Measurements from ENCODE around the gene CACNA2D3.

The CACNA2D3 gene

GRCh38 chr3:54845551-54845950, 723.2 kb downstream of the CACNA2D3 start:
- TF ChIP-seq CTCF (IDR thresholded peaks at IDR 0.05; ENCODE audit: extremely low read depth, missing control alignments): no peak
- DNase-seq (ENCODE audit: low spot score): no peak

- DNase-seq (ENCODE audit: low spot score): no peak
- TF ChIP-seq CTCF (IDR thresholded peaks at IDR 0.05; ENCODE audit: extremely low read depth, missing control alignments): no peak
Observed at GRCh38 chr3:54846119-54846518, 723.8 kb downstream of the CACNA2D3 start.

GRCh38 chr3:54847361-54847760, 725.0 kb downstream of the CACNA2D3 start:
- no peak for TF ChIP-seq CTCF (IDR thresholded peaks at IDR 0.05; ENCODE audit: extremely low read depth, missing control alignments)
- no peak for DNase-seq (ENCODE audit: low spot score)

GRCh38 chr3:54849360-54849759, 727.0 kb downstream of the CACNA2D3 start:
- no peak for DNase-seq (ENCODE audit: low spot score)
- no peak for TF ChIP-seq CTCF (IDR thresholded peaks at IDR 0.05; ENCODE audit: extremely low read depth, missing control alignments)

- TF ChIP-seq CTCF (IDR thresholded peaks at IDR 0.05; ENCODE audit: extremely low read depth, missing control alignments): no peak
- no peak for DNase-seq (ENCODE audit: low spot score)
Observed at GRCh38 chr3:54850484-54851018, 728.2 kb downstream of the CACNA2D3 start.

GRCh38 chr3:54853573-54854404, 731.4 kb downstream of the CACNA2D3 start:
- peak; percentile 65 for DNase-seq (ENCODE audit: low spot score)
- peak; percentile 80 for TF ChIP-seq CTCF (IDR thresholded peaks at IDR 0.05; ENCODE audit: extremely low read depth, missing control alignments)

- TF ChIP-seq CTCF (IDR thresholded peaks at IDR 0.05; ENCODE audit: extremely low read depth, missing control alignments): no peak
Observed at GRCh38 chr3:54856271-54856670, 733.9 kb downstream of the CACNA2D3 start.

More at GRCh38 chr3:54856271-54856670, 733.9 kb downstream of the CACNA2D3 start:
- DNase-seq (ENCODE audit: low spot score): no peak
